Colonic mucosa (tissue), 4 donors: Measurements from ENCODE around the gene ISLR. TPM values are rescaled to one million over a fixed set of nuclear protein-coding genes. Genes with fewer than 3 reads are reported as not detected.

Experiments used
- DNase-seq: peaks from one replicate; pipeline ENCODE4 v3.0.0-alpha.2; 2020
- H3K27ac ChIP-seq: fragments of 200-600 bp; one replicate; pipeline ENCODE4 v1.8.0; 2021
- H3K27me3 ChIP-seq: fragments of 200-600 bp; one replicate; pipeline ENCODE4 v1.8.0; 2021
- H3K36me3 ChIP-seq: fragments of 200-600 bp; one replicate; pipeline ENCODE4 v1.8.0; 2021
- H3K4me1 ChIP-seq: fragments of 200-600 bp; one replicate; pipeline ENCODE4 v1.8.0; 2021; ENCODE audit warnings: mild to moderate bottlenecking
- H3K4me3 ChIP-seq: fragments of 200-600 bp; one replicate; pipeline ENCODE4 v1.8.0; 2021
- H3K9ac ChIP-seq, 2 donors: one replicate each; pipeline ENCODE4 v1.7.0; 2013; ENCODE audit warnings: control low read depth in 2 of 2, low read depth in 2 of 2, low read length in 2 of 2
- H3K9me3 ChIP-seq: fragments of 200-600 bp; one replicate; pipeline ENCODE4 v1.8.0; 2021
- intact Hi-C: fragments of 100-400 bp; cut with DNase I; formaldehyde crosslinking; loops from one replicate; pipeline ENCODE4 v1.14.1; 2022
- total RNA-seq, 2 donors: library from RNA; stranded (reverse); fragmentation: NEBNext Ultra II Directional in 1 of 2; extraction: Animal tissue kit (Norgen Biotek cat#: 25700) in 1 of 2; gene quantifications; one replicate each; pipeline ENCODE4 v1.2.1, GENCODE V29; 2021
- TF ChIP-seq, protein P1 (sequence below): fragments of 200-600 bp; IDR thresholded peaks from one replicate; pipeline ENCODE4 v1.8.0; 2022; ENCODE audit warnings: antibody characterized with exemption, mild to moderate bottlenecking
- donor health status: healthy.
- donor health status: DM: no; HTN: no; CAD: no.
- donor health status: DM: no; HTN: no; CAD: no.

ISLR gene
- total RNA-seq, 2 donors from 2014 or later = 3.6 to 8.5 TPM

DNA sequence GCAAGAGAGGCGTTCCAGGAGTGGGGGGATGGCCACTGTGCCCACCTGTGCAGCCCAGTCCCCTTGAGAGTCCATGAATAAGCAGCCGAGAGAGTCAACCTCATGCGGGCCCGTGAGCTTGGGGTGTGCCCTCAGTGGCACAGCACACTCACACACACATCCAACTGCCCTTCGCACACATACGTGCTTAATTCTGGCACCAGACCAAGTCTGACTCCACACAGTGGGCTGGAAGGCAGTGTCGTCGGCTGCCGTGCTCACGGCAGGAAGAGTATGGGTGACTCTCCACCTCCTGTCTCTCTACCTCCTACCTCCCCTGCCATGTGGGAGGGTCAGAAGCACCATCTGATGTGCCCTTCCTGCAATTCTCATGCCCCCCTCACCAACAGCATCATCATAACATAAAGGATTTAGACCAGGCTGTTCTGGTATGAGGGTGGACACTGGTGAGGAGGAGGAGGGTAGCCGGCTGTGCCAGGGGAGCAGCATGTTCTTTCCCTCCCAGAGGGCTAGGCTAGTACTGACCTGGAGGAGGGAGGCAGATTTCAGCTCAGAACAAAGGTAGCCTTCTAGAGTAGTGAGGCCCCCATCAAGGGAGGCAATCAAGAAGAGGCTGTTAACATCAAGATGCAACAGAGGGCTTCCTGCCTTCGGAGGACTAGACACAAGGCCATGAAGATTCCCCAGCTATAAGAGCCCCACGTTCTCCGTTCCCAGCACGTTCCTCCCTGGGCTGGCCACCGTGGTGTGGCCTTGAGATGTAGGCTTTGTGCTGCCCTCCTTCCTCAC is 34.3 kb downstream of the ISLR start:
- Histone ChIP-seq H3K36me3 (no peaks in the 10 kb centered on the region), H3K9me3 (no peaks in the 10 kb centered on the region), H3K4me3 (no peak overlapping the region), H3K9ac (no peak overlapping the region), H3K27me3 (no peaks in the 10 kb centered on the region), H3K27ac (no peak overlapping the region), H3K4me1 (no peaks in the 10 kb centered on the region)
- TF ChIP-seq, protein P1, sequence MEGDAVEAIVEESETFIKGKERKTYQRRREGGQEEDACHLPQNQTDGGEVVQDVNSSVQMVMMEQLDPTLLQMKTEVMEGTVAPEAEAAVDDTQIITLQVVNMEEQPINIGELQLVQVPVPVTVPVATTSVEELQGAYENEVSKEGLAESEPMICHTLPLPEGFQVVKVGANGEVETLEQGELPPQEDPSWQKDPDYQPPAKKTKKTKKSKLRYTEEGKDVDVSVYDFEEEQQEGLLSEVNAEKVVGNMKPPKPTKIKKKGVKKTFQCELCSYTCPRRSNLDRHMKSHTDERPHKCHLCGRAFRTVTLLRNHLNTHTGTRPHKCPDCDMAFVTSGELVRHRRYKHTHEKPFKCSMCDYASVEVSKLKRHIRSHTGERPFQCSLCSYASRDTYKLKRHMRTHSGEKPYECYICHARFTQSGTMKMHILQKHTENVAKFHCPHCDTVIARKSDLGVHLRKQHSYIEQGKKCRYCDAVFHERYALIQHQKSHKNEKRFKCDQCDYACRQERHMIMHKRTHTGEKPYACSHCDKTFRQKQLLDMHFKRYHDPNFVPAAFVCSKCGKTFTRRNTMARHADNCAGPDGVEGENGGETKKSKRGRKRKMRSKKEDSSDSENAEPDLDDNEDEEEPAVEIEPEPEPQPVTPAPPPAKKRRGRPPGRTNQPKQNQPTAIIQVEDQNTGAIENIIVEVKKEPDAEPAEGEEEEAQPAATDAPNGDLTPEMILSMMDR = no peak
- intact Hi-C loops = no loop called here
- DNase-seq = no peak

- Histone ChIP-seq H3K4me1 (no peaks in the 10 kb centered on the region), H3K9me3 (no peaks in the 10 kb centered on the region), H3K36me3 (no peaks in the 10 kb centered on the region), H3K27me3 (no peaks in the 10 kb centered on the region), H3K27ac (no peak overlapping the region), H3K4me3 (no peak overlapping the region), H3K9ac (no peak overlapping the region)
- no peak for DNase-seq
- intact Hi-C loops = no loop called here
- TF ChIP-seq, protein P1 = no peak
Measured at GRCh38 chr15:74208496-74208895, 35.0 kb downstream of the ISLR start.

DNA sequence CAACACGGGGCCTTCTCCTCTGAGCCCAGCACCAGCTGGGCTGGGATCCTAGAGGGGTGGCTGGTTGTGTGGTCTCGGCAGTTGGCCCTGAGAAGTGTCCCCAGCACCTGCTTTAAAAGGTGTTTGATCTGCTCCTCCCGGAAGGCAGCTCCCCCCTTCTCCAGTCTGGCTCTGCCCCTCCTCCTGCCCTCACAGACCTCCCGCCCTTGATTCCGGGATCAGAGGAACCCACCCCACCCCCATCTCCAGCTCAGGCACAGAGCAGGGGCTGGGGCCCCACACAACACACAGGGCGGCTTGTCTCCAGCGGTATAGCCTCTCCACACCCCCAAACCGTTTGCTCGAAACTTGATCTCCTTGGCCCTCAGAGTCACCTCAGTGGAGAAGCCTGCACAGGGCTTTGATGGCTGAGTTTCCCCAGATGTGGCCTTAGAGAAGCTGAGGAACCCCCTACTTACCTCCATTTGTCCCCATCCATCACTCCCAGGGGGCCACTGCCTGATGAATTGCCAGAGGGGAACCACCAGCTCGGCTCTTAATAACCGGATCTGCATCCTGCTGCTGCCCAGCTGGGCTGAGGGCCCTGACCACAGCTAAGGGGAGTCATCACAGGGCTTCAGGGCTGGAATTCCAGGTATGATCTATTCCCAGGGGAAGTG is 35.5 kb downstream of the ISLR start:
- Histone ChIP-seq H3K9ac (no peak overlapping the region), H3K36me3 (no peaks in the 10 kb centered on the region), H3K27me3 (no peaks in the 10 kb centered on the region), H3K9me3 (no peaks in the 10 kb centered on the region), H3K27ac (no peak overlapping the region), H3K4me1 (no peaks in the 10 kb centered on the region), H3K4me3 (no peak overlapping the region)
- DNase-seq = no peak
- intact Hi-C loops = no loop called here
- TF ChIP-seq, protein P1 = no peak

- Histone ChIP-seq H3K9ac (no peak overlapping the region), H3K4me1 (no peaks in the 10 kb centered on the region), H3K27ac (no peak overlapping the region), H3K9me3 (no peaks in the 10 kb centered on the region), H3K36me3 (no peaks in the 10 kb centered on the region), H3K27me3 (no peaks in the 10 kb centered on the region), H3K4me3 (no peak overlapping the region)
- intact Hi-C loops = no loop called here
- TF ChIP-seq, protein P1 = no peak
- DNase-seq = no peak
Measured at GRCh38 chr15:74209560-74209958, 36.0 kb downstream of the ISLR start.

DNA sequence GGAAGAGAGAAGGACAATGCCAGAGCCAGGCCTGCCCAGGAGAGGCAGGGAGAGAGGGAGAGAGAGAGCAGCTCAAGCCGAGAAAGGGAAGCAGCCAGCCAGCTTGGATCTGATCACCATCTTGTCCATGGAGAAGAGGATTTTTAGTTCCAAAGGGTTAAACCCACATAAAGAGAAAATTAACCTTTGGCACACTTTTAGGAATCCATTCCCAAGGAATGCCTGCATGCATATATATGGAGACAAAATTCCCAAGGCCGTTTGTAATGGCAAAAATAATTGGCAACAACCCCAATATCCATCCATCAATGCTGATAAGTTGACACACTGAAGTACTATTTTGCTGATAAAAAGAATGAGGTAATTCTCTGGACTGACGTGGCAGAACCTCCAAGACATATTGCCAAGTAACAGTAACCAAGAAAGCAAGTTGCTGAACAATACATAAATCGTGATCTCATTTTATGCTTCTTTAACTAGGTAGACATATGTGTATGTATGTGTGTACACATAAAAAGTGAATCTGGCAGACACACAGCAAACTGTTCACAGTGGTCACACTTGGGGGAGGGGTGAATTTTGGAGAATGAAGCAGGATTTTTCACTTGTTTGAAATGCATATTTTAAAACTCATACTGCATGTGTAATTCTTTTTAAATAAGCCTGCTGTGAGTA is 36.6 kb downstream of the ISLR start:
- no peaks in the 10 kb centered on the region for H3K9me3 ChIP-seq
- no peaks in the 10 kb centered on the region for H3K27me3 ChIP-seq
- TF ChIP-seq, protein P1 = no peak
- H3K4me3 ChIP-seq = no peak overlapping the region
- no peaks in the 10 kb centered on the region for H3K4me1 ChIP-seq
- H3K27ac ChIP-seq = no peak overlapping the region
- no peaks in the 10 kb centered on the region for H3K36me3 ChIP-seq
- intact Hi-C loops = no loop called here
- H3K9ac ChIP-seq = no peak overlapping the region
- no peak for DNase-seq
